Inferior parietal cortex (tissue), 1 donor: ENCODE data around the gene ZNRF3.
"Not testable (repeated sequence)": the region's sequence is repeated elsewhere in the genome, so short reads cannot be mapped to it uniquely, and the experiment has no call there.

Source experiments
- DNase-seq: peaks from one replicate; pipeline ENCODE4 v3.0.0-alpha.2; 2016; ENCODE audit errors: extremely low spot score

ZNRF3 gene

GRCh38 chr22:28931844-28932567, 48.6 kb downstream of the ZNRF3 start:
- no peak for DNase-seq

GRCh38 chr22:28933321-28933720, 49.9 kb downstream of the ZNRF3 start:
- DNase-seq = no peak

GRCh38 chr22:28934026-28934425, 50.7 kb downstream of the ZNRF3 start:
- DNase-seq = no peak

GRCh38 chr22:28935140-28935539, 51.8 kb downstream of the ZNRF3 start:
- no peak for DNase-seq

- no peak for DNase-seq
Measured at GRCh38 chr22:28935713-28936112, 52.3 kb downstream of the ZNRF3 start.

GRCh38 chr22:28936200-28936599, 52.8 kb downstream of the ZNRF3 start:
- DNase-seq = no peak

- no peak for DNase-seq
Measured at GRCh38 chr22:28937206-28938025, 54.0 kb downstream of the ZNRF3 start.

GRCh38 chr22:28938286-28938833, 55.0 kb downstream of the ZNRF3 start:
- DNase-seq = no peak

GRCh38 chr22:28939394-28939793, 56.0 kb downstream of the ZNRF3 start:
- DNase-seq = no peak

GRCh38 chr22:28939932-28940331, 56.6 kb downstream of the ZNRF3 start:
- no peak for DNase-seq

- DNase-seq = no peak
Measured at GRCh38 chr22:28940441-28940840, 57.1 kb downstream of the ZNRF3 start.

GRCh38 chr22:28942333-28942732, 59.0 kb downstream of the ZNRF3 start:
- DNase-seq = no peak

GRCh38 chr22:28942801-28943500, 59.6 kb downstream of the ZNRF3 start:
- DNase-seq = no peak

GRCh38 chr22:28943501-28943879, 60.1 kb downstream of the ZNRF3 start:
- no peak for DNase-seq

GRCh38 chr22:28947125-28947524, 63.8 kb downstream of the ZNRF3 start:
- DNase-seq = no peak

GRCh38 chr22:28948424-28948823, 65.1 kb downstream of the ZNRF3 start:
- no peak for DNase-seq

- not testable (repeated sequence) for DNase-seq
Measured at GRCh38 chr22:28948860-28949551, 65.6 kb downstream of the ZNRF3 start.

- no peak for DNase-seq
Measured at GRCh38 chr22:28949788-28950187, 66.4 kb downstream of the ZNRF3 start.

- DNase-seq = no peak
Measured at GRCh38 chr22:28950617-28951411, 67.4 kb downstream of the ZNRF3 start.

- no peak for DNase-seq
Measured at GRCh38 chr22:28951530-28951929, 68.2 kb downstream of the ZNRF3 start.
